ENCODE results near the gene TBL1XR1. TPM values are rescaled to one million over a fixed set of nuclear protein-coding genes. Genes with fewer than 3 reads are reported as not detected.

The TBL1XR1 gene
- total RNA-seq, 1 experiment from 2014 or later = 186 TPM

GRCh38 chr3:177084616-177085015, 112.7 kb downstream of the TBL1XR1 start:
- POLR2A ChIA-PET (ENCODE audit: low non-redundant PET) = no interaction called here

GRCh38 chr3:177080122-177080521, 117.2 kb downstream of the TBL1XR1 start:
- ChIA-PET POLR2A (ENCODE audit: low non-redundant PET) (no interaction called here), CTCF (no interaction called here)
- no peaks in the 10 kb centered on the region for H3K27me3 ChIP-seq (replicated peaks; ENCODE audit: insufficient read depth, low read depth, low read length, poor library complexity)
- no peaks in the 10 kb centered on the region for H3K9me3 ChIP-seq (ENCODE audit: low read depth, low read length, poor library complexity, severe bottlenecking)
- no TSS peak for BruUV-seq (replicated peaks)
- TF ChIP-seq CTCF (conservative IDR thresholded peaks at IDR 0.05; ENCODE audit: low read depth, low read length) (no peak), EZH2 (IDR thresholded peaks at IDR 0.05; ENCODE audit: borderline replicate concordance, low read depth, low read length, poor library complexity, severe bottlenecking) (no peak)
- H3K4me1 ChIP-seq (ENCODE audit: insufficient read depth, low read length, poor library complexity, severe bottlenecking) = peaks cover 12% of the 10 kb centered on the region
- intact Hi-C loops (cut with micrococcal nuclease; ENCODE audit: unreplicated experiment) = no loop called here
- H3K4me3 ChIP-seq (ENCODE audit: low read depth, low read length, poor library complexity, severe bottlenecking) = no peak overlapping the region
- DNase-seq (ENCODE audit: low spot score) = no peak
- H3K27ac ChIP-seq (ENCODE audit: low read depth, low read length, poor library complexity, severe bottlenecking) = no peak overlapping the region
- H3K36me3 ChIP-seq (ENCODE audit: insufficient read depth, low read length, poor library complexity, severe bottlenecking) = peaks cover 9% of the 10 kb centered on the region

More at GRCh38 chr3:177084616-177085015, 112.7 kb downstream of the TBL1XR1 start:
- Histone ChIP-seq H3K27me3 (replicated peaks; ENCODE audit: insufficient read depth, low read depth, low read length, poor library complexity) (no peaks in the 10 kb centered on the region), H3K36me3 (ENCODE audit: insufficient read depth, low read length, poor library complexity, severe bottlenecking) (peaks cover 2% of the 10 kb centered on the region), H3K9me3 (ENCODE audit: low read depth, low read length, poor library complexity, severe bottlenecking) (no peaks in the 10 kb centered on the region), H3K4me1 (ENCODE audit: insufficient read depth, low read length, poor library complexity, severe bottlenecking) (peaks cover 4% of the 10 kb centered on the region), H3K27ac (ENCODE audit: low read depth, low read length, poor library complexity, severe bottlenecking) (no peak overlapping the region), H3K4me3 (ENCODE audit: low read depth, low read length, poor library complexity, severe bottlenecking) (no peak overlapping the region)
- CTCF ChIA-PET = no interaction called here
- no TSS peak for BruUV-seq (replicated peaks)
- no peak for TF ChIP-seq CTCF (conservative IDR thresholded peaks at IDR 0.05; ENCODE audit: low read depth, low read length)
- no peak for TF ChIP-seq EZH2 (IDR thresholded peaks at IDR 0.05; ENCODE audit: borderline replicate concordance, low read depth, low read length, poor library complexity, severe bottlenecking)
- DNase-seq (ENCODE audit: low spot score) = no peak
- intact Hi-C loops (cut with micrococcal nuclease; ENCODE audit: unreplicated experiment) = no loop called here

- CTCF ChIA-PET = no interaction called here
Measured at GRCh38 chr3:177079684-177080083, 117.6 kb downstream of the TBL1XR1 start.

More at GRCh38 chr3:177079684-177080083, 117.6 kb downstream of the TBL1XR1 start:
- no TSS peak for BruUV-seq (replicated peaks)
- Histone ChIP-seq H3K9me3 (ENCODE audit: low read depth, low read length, poor library complexity, severe bottlenecking) (no peaks in the 10 kb centered on the region), H3K4me3 (ENCODE audit: low read depth, low read length, poor library complexity, severe bottlenecking) (no peak overlapping the region), H3K27me3 (replicated peaks; ENCODE audit: insufficient read depth, low read depth, low read length, poor library complexity) (no peaks in the 10 kb centered on the region), H3K27ac (ENCODE audit: low read depth, low read length, poor library complexity, severe bottlenecking) (no peak overlapping the region), H3K4me1 (ENCODE audit: insufficient read depth, low read length, poor library complexity, severe bottlenecking) (peaks cover 15% of the 10 kb centered on the region), H3K36me3 (ENCODE audit: insufficient read depth, low read length, poor library complexity, severe bottlenecking) (peaks cover 9% of the 10 kb centered on the region)
- DNase-seq (ENCODE audit: low spot score) = no peak
- POLR2A ChIA-PET (ENCODE audit: low non-redundant PET) = no interaction called here
- intact Hi-C loops (cut with micrococcal nuclease; ENCODE audit: unreplicated experiment) = loop anchor here (10.0 kb wide), 1 partner anchor 605 kb away; no protein-coding TSS in a partner anchor
- TF ChIP-seq EZH2 (IDR thresholded peaks at IDR 0.05; ENCODE audit: borderline replicate concordance, low read depth, low read length, poor library complexity, severe bottlenecking) (no peak), CTCF (conservative IDR thresholded peaks at IDR 0.05; ENCODE audit: low read depth, low read length) (no peak)
